Measurements from ENCODE around the gene CHSY1. TPM values are rescaled to one million over a fixed set of nuclear protein-coding genes. Genes with fewer than 3 reads are reported as not detected.

The CHSY1 gene
- total and polyA plus RNA-seq, 7 experiments from 2014 or later: 0.78 to 47.0 (median 8.9) TPM

DNA sequence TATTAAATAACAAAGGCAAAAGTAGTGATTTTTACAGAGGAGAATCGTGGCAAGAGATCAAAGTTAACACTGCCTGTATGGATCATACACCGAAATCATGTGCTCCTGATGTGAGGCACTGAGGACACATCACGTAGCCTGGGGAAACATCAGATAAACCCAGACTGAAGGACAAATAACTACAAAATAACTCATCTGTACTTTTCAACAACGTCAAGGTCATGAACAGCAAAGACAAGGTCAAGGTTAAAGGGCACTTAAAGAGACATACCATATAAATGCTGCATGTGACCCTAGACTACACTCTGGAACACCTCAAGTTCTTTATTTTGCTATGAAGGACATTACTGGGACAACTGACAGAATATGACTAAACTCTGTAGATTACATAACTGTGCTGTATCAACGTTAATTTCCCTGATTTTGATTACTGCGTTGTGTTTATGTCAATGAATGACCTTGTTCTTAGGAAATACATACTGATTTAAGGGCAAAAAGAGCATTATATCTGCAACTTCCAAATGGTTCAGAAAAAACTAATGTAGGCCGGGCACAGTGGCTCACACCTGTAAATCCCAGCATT lies 48.1 kb downstream of the CHSY1 start:
- Mint-ChIP-seq H3K36me3 (peaks cover 0 to 14% (median 4%) of the 10 kb centered on the region in 5 donors), H3K4me3 (peak overlapping the region in 1 of 10 donors; percentile 48), H3K9me3 (no peaks in the 10 kb centered on the region), H3K27ac (peak overlapping the region in 1 of 9 donors; percentile 79), H3K4me1 (peaks cover 58 to 88% (median 84%) of the 10 kb centered on the region in 7 donors), H3K27me3 (no peaks in the 10 kb centered on the region)
- DNase-seq (no peak), ATAC-seq (no peak)
- no peaks in the 10 kb centered on the region for H3K27me3 ChIP-seq (ENCODE audit: control insufficient read depth in 2 of 2, insufficient read depth in 2 of 2, low read length in 2 of 2)
- peaks cover 16 to 18% of the 10 kb centered on the region in 2 donors for H3K4me1 ChIP-seq (ENCODE audit: control insufficient read depth in 2 of 2, insufficient read depth in 2 of 2, low read length in 2 of 2)
- ChIA-PET CTCF (interaction anchor here (1.0 kb wide), 1 partner anchor 38 kb away, joined by 4 read pairs; no protein-coding TSS in a partner anchor), POLR2A (no interaction called here)
- no peaks in the 10 kb centered on the region for H3K36me3 ChIP-seq (ENCODE audit: control insufficient read depth in 2 of 3, insufficient read depth in 3 of 3, low read length in 3 of 3)
- no peak overlapping the region for H3K27ac ChIP-seq (ENCODE audit: low read depth, low read length)
- no peak overlapping the region for H3K4me3 ChIP-seq (ENCODE audit: low read length)
- intact Hi-C loops (cut with micrococcal nuclease): loop anchor here in 1 of 2 donors (1.0 kb wide), 1 partner anchor 15 kb away; no protein-coding TSS in a partner anchor
- no peaks in the 10 kb centered on the region for H3K9me3 ChIP-seq (ENCODE audit: control insufficient read depth in 2 of 3, low read length in 3 of 3)

DNA sequence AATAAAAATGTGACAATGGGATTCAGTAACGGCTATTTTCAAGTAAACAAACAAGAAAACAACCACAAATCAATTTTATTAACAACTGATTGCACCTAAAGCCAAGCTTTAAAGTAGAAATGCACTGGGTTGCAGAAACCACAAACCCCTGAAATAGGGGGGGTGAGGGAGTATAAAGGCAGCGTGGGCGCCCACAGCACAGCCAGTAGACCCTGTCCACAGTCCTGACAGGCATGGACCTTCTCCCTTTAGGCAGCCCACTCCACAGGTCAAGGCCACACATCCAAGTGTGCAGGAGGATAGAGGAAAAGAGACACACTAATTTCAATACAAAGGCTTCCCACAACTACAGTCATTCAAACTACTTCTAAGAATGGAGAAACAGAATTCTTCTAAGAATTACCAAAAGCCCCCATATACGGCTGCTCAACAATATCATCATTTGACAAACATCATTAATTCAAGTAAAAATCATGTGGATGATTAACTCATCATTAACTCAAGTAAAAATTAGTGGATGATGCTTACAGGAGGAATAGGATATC lies 48.7 kb downstream of the CHSY1 start:
- Histone ChIP-seq H3K9me3 (ENCODE audit: control insufficient read depth in 2 of 3, low read length in 3 of 3) (no peaks in the 10 kb centered on the region), H3K4me1 (ENCODE audit: control insufficient read depth in 2 of 2, insufficient read depth in 2 of 2, low read length in 2 of 2) (peaks cover 16 to 18% of the 10 kb centered on the region in 2 donors), H3K27me3 (ENCODE audit: control insufficient read depth in 2 of 2, insufficient read depth in 2 of 2, low read length in 2 of 2) (no peaks in the 10 kb centered on the region), H3K36me3 (ENCODE audit: control insufficient read depth in 2 of 3, insufficient read depth in 3 of 3, low read length in 3 of 3) (no peaks in the 10 kb centered on the region), H3K27ac (ENCODE audit: low read depth, low read length) (no peak overlapping the region), H3K4me3 (ENCODE audit: low read length) (no peak overlapping the region)
- no peak for DNase-seq
- intact Hi-C loops (cut with micrococcal nuclease): loop anchor here in 1 of 2 donors (1.0 kb wide), 1 partner anchor 15 kb away; no protein-coding TSS in a partner anchor
- Mint-ChIP-seq H3K9me3 (no peaks in the 10 kb centered on the region), H3K27me3 (no peaks in the 10 kb centered on the region), H3K27ac (peak overlapping the region in 1 of 9 donors; percentile 79), H3K36me3 (peaks cover 0 to 13% (median 4%) of the 10 kb centered on the region in 5 donors), H3K4me3 (peak overlapping the region in 1 of 10 donors; percentile 48), H3K4me1 (peaks cover 59 to 91% (median 88%) of the 10 kb centered on the region in 7 donors)
- no peak for ATAC-seq
- ChIA-PET POLR2A (interaction anchor here (0.7 kb wide), 1 partner anchor 9 kb away, joined by 3 read pairs; no protein-coding TSS in a partner anchor), CTCF (no interaction called here)

DNA sequence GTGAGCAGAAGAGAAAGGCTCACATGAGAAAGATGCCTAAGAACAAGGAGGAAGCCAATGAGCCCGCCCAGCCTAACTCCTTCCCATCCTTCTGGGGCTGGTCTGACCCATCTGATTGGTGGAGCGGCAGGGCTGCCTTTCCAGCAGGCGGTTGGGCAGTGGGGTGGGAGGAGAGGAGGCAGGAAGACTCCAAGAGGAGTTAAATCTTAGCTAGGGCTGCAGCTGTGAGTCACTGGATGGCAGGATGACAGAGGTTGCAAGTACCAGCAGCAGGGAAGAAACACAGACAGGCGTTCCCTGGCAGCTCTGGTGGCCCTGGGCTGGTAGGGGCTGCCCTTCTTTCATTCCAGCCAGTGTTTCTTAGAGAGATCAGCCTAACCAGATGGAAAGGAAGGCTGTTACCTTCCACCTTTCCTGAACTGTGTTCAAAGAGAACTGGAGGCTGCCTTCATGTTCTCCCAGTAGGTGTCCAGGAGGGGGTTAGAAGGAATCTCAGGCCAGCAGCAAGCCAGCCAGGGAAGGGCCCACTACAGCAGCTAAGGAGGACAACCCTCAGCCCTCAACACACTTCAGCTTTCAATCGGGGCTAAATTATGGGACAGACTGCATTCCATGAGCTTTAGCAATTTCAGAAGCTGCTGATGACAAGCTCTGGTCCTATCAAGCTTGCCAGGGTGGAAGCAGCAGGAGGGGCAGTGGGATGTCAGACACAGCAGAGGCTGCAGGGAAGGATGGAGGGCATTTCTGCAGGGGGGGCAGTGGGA lies 50.3 kb downstream of the CHSY1 start:
- H3K4me1 ChIP-seq (ENCODE audit: control insufficient read depth in 2 of 2, insufficient read depth in 2 of 2, low read length in 2 of 2): peaks cover 16 to 18% of the 10 kb centered on the region in 2 donors

DNA sequence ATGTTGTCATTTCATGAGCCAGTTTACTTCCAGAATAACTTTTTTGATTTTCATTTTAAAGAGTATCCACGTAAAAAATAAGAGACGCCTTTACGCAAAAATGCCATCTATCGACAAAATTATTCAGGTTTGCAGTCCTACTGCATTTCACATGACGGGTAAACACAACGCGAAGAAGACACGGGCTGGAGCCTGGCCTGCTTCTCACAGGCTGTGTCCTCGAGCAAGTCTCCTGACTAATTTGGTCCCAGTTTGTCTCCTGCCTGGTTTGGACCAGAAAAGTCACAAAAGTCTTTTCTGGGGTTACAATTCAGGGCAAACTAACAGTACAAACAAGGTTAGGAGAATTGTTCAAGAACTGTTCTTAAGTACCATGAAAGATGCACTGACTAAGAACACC lies 51.7 kb downstream of the CHSY1 start:
- Histone ChIP-seq H3K9me3 (ENCODE audit: control insufficient read depth in 2 of 3, low read length in 3 of 3) (no peaks in the 10 kb centered on the region), H3K27ac (ENCODE audit: low read depth, low read length) (no peak overlapping the region), H3K4me3 (ENCODE audit: low read length) (no peak overlapping the region), H3K4me1 (ENCODE audit: control insufficient read depth in 2 of 2, insufficient read depth in 2 of 2, low read length in 2 of 2) (peaks cover 13 to 16% of the 10 kb centered on the region in 2 donors), H3K36me3 (ENCODE audit: control insufficient read depth in 2 of 3, insufficient read depth in 3 of 3, low read length in 3 of 3) (no peaks in the 10 kb centered on the region), H3K27me3 (ENCODE audit: control insufficient read depth in 2 of 2, insufficient read depth in 2 of 2, low read length in 2 of 2) (no peaks in the 10 kb centered on the region)
- Mint-ChIP-seq H3K27ac (peak overlapping the region in 7 of 9 donors; percentile 3 to 83 (median 38)), H3K27me3 (no peaks in the 10 kb centered on the region), H3K4me1 (peaks cover 33 to 84% (median 75%) of the 10 kb centered on the region in 7 donors), H3K36me3 (peaks cover 0 to 7% (median 0%) of the 10 kb centered on the region in 5 donors), H3K4me3 (peak overlapping the region in 9 of 10 donors; percentile 12 to 77 (median 42)), H3K9me3 (no peaks in the 10 kb centered on the region)
- DNase-seq (no peak), ATAC-seq (no peak)
- POLR2A ChIA-PET: no interaction called here
- intact Hi-C loops (cut with micrococcal nuclease): no loop called here
- CTCF ChIA-PET: no interaction called here

More for the DNA sequence above, 50.3 kb downstream of the CHSY1 start:
- Histone ChIP-seq H3K9me3 (ENCODE audit: control insufficient read depth in 2 of 3, low read length in 3 of 3) (no peaks in the 10 kb centered on the region), H3K36me3 (ENCODE audit: control insufficient read depth in 2 of 3, insufficient read depth in 3 of 3, low read length in 3 of 3) (no peaks in the 10 kb centered on the region), H3K27ac (ENCODE audit: low read depth, low read length) (no peak overlapping the region), H3K27me3 (ENCODE audit: control insufficient read depth in 2 of 2, insufficient read depth in 2 of 2, low read length in 2 of 2) (no peaks in the 10 kb centered on the region), H3K4me3 (ENCODE audit: low read length) (no peak overlapping the region)
- peaks cover 0 to 9% (median 0%) of the 10 kb centered on the region in 5 donors for H3K36me3 Mint-ChIP-seq
- DNase-seq: peak in 1 of 9 donors; percentile 45
- ChIA-PET CTCF (no interaction called here), POLR2A (no interaction called here)
- no peaks in the 10 kb centered on the region for H3K27me3 Mint-ChIP-seq
- peaks cover 46 to 87% (median 80%) of the 10 kb centered on the region in 7 donors for H3K4me1 Mint-ChIP-seq
- intact Hi-C loops (cut with micrococcal nuclease): no loop called here
- H3K27ac Mint-ChIP-seq: peak overlapping the region in 4 of 9 donors; percentile 65 to 81 (median 69)
- peak overlapping the region in 3 of 10 donors; percentile 34 to 73 (median 36) for H3K4me3 Mint-ChIP-seq
- H3K9me3 Mint-ChIP-seq: no peaks in the 10 kb centered on the region
- ATAC-seq: peak; percentile 68

DNA sequence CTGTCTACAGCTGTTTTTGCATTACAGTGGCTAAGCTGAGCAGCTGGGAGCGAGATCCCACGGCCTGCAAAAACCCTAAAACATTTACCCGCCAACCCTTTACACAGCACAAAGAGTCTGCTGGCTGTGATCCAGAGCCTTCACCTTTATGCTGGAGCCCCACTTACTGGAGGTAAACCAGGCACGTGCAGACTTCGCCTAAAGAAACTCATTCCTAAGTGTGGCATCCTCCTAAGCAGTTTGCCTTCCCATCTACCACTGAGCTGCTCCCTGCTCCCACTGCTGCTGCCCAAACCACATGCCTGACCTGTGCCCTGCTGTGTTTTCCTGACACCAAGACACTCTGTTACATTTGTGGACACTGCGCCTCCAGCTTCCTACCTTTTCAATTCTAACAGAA lies 53.0 kb downstream of the CHSY1 start:
- H3K36me3 ChIP-seq (ENCODE audit: control insufficient read depth in 2 of 3, insufficient read depth in 3 of 3, low read length in 3 of 3): no peaks in the 10 kb centered on the region
- ChIA-PET CTCF (no interaction called here), POLR2A (no interaction called here)
- H3K27me3 ChIP-seq (ENCODE audit: control insufficient read depth in 2 of 2, insufficient read depth in 2 of 2, low read length in 2 of 2): no peaks in the 10 kb centered on the region
- H3K4me1 ChIP-seq (ENCODE audit: control insufficient read depth in 2 of 2, insufficient read depth in 2 of 2, low read length in 2 of 2): peaks cover 22 to 23% of the 10 kb centered on the region in 2 donors
- peak overlapping the region in 2 of 10 donors; percentile 38 to 70 for H3K4me3 Mint-ChIP-seq
- H3K27me3 Mint-ChIP-seq: no peaks in the 10 kb centered on the region
- no peak for ATAC-seq
- H3K4me1 Mint-ChIP-seq: peaks cover 39 to 86% (median 80%) of the 10 kb centered on the region in 7 donors
- intact Hi-C loops (cut with micrococcal nuclease): loop anchor here in 1 of 2 donors (1.0 to 2.0 kb wide), 4 partner anchors 10 to 110 kb away; no protein-coding TSS in a partner anchor
- peak overlapping the region in 3 of 9 donors; percentile 73 to 83 (median 76) for H3K27ac Mint-ChIP-seq
- no peak for DNase-seq
- no peaks in the 10 kb centered on the region for H3K9me3 Mint-ChIP-seq
- H3K9me3 ChIP-seq (ENCODE audit: control insufficient read depth in 2 of 3, low read length in 3 of 3): no peaks in the 10 kb centered on the region
- no peak overlapping the region for H3K27ac ChIP-seq (ENCODE audit: low read depth, low read length)
- H3K36me3 Mint-ChIP-seq: peaks cover 0 to 5% (median 0%) of the 10 kb centered on the region in 5 donors
- no peak overlapping the region for H3K4me3 ChIP-seq (ENCODE audit: low read length)

DNA sequence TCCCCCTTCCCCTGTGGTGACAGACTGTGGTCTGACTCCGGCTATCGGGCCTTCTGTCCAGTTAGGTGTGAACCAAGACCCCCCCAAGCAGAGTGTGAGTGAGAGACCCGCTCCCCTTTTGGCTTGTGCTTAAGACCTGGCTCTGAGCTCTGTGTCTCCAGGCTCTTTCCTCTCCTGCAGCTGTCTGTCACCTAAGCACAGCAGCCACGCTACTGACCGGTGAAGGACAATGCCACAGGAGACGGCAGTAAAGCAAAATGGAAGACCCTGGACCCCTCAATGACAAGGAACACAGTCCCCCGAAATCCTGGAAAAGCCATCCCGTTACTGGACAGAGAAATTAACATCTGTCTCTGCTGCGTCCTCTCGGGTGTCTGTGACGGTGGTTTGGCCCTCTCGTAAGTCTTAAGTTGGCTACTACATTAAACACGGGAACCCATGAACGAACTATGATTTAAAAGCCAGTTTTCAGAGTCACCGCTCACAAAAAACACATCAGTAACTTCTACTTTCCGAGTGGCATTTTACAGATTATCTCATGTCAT lies 53.7 kb downstream of the CHSY1 start:
- Mint-ChIP-seq H3K4me3 (peak overlapping the region in 1 of 10 donors; percentile 70), H3K36me3 (peaks cover 0 to 2% (median 0%) of the 10 kb centered on the region in 5 donors), H3K4me1 (peaks cover 39 to 86% (median 80%) of the 10 kb centered on the region in 7 donors), H3K9me3 (no peaks in the 10 kb centered on the region), H3K27ac (peak overlapping the region in 1 of 9 donors; percentile 83), H3K27me3 (no peaks in the 10 kb centered on the region)
- H3K4me3 ChIP-seq (ENCODE audit: low read length): no peak overlapping the region
- H3K27ac ChIP-seq (ENCODE audit: low read depth, low read length): no peak overlapping the region
- DNase-seq (no peak), ATAC-seq (no peak)
- POLR2A ChIA-PET: no interaction called here
- CTCF ChIA-PET: no interaction called here
- peaks cover 19 to 29% of the 10 kb centered on the region in 2 donors for H3K4me1 ChIP-seq (ENCODE audit: control insufficient read depth in 2 of 2, insufficient read depth in 2 of 2, low read length in 2 of 2)
- intact Hi-C loops (cut with micrococcal nuclease): loop anchor here in 1 of 2 donors (2.0 kb wide), 3 partner anchors 17 to 109 kb away; no protein-coding TSS in a partner anchor
- H3K9me3 ChIP-seq (ENCODE audit: control insufficient read depth in 2 of 3, low read length in 3 of 3): no peaks in the 10 kb centered on the region
- H3K36me3 ChIP-seq (ENCODE audit: control insufficient read depth in 2 of 3, insufficient read depth in 3 of 3, low read length in 3 of 3): no peaks in the 10 kb centered on the region
- H3K27me3 ChIP-seq (ENCODE audit: control insufficient read depth in 2 of 2, insufficient read depth in 2 of 2, low read length in 2 of 2): no peaks in the 10 kb centered on the region

Measured in naive thymus-derived CD4-positive, alpha-beta T cell (primary cell).